ENCODE data around the gene PPP1R12B. TPM values are rescaled to one million over a fixed set of nuclear protein-coding genes. Genes with fewer than 3 reads are reported as not detected.

PPP1R12B gene
- total RNA-seq, 1 experiment from 2014 or later, result 13.1 TPM

DNA sequence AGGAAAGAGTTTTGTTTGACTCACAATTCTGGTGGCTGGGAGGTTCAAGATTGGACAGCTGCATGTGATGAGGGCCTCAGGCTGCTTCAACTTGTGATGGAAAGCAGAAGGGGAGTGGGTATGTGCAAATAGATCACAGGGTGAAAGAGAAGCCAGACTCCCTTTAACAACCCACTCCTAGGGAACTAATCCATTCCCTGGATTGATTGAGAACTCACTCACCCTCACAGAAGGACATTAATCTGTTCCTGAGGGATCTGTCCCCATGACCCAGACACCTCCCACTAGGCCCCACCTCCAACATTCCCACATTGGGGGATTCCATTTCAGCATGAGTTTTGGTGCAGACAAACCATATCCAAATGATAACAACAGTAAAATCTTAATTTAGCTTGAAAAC, 32.3 kb upstream of the PPP1R12B start:
- intact Hi-C loops (cut with micrococcal nuclease; ENCODE audit: unreplicated experiment) (no loop called here), in situ Hi-C loops (cut with HindIII; ENCODE audit: low pct_unique_long_range_greater_than_20kb, low sequenced_read_pairs) (loop anchor here (25.0 kb wide), 1 partner anchor 104 kb away; no protein-coding TSS in a partner anchor)
- DNase-seq (ENCODE audit: low read depth, low spot score), result no peak
- no peak for ATAC-seq
- no peaks in the 10 kb centered on the region for H3K9me3 ChIP-seq (ENCODE audit: control insufficient read depth, insufficient read depth, low read depth, low read length)
- no peaks in the 10 kb centered on the region for H3K36me3 ChIP-seq (ENCODE audit: control insufficient read depth, insufficient read depth, low read length)
- H3K4me3 ChIP-seq (ENCODE audit: low read depth in 2 of 2, low read length in 2 of 2), result no peak overlapping the region
- H3K27me3 ChIP-seq (ENCODE audit: control insufficient read depth, insufficient read depth, low read length), result no peaks in the 10 kb centered on the region
- CTCF ChIA-PET, result interaction anchor here (1.2 to 2.5 kb wide), 3 partner anchors 84 to 127 kb away, joined by 3 to 11 read pairs (median 9); partner anchors contain the start of gene LGR6
- H3K27ac ChIP-seq (ENCODE audit: low read length), result no peak overlapping the region
- H3K4me1 ChIP-seq (ENCODE audit: control insufficient read depth, insufficient read depth, low read length), result no peaks in the 10 kb centered on the region
- TF ChIP-seq, protein P1, sequence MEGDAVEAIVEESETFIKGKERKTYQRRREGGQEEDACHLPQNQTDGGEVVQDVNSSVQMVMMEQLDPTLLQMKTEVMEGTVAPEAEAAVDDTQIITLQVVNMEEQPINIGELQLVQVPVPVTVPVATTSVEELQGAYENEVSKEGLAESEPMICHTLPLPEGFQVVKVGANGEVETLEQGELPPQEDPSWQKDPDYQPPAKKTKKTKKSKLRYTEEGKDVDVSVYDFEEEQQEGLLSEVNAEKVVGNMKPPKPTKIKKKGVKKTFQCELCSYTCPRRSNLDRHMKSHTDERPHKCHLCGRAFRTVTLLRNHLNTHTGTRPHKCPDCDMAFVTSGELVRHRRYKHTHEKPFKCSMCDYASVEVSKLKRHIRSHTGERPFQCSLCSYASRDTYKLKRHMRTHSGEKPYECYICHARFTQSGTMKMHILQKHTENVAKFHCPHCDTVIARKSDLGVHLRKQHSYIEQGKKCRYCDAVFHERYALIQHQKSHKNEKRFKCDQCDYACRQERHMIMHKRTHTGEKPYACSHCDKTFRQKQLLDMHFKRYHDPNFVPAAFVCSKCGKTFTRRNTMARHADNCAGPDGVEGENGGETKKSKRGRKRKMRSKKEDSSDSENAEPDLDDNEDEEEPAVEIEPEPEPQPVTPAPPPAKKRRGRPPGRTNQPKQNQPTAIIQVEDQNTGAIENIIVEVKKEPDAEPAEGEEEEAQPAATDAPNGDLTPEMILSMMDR (IDR thresholded peaks at IDR 0.05), result no peak
- TF ChIP-seq SIN3A (IDR thresholded peaks at IDR 0.05; ENCODE audit: borderline replicate concordance, insufficient read depth, low read depth, low read length) (no peak), POLR2AphosphoS5 (IDR thresholded peaks at IDR 0.05; ENCODE audit: low read depth, low read length) (no peak), TCF7L2 (IDR thresholded peaks at IDR 0.05; ENCODE audit: low read depth, low read length) (no peak)
- TF ChIP-seq, protein P2, sequence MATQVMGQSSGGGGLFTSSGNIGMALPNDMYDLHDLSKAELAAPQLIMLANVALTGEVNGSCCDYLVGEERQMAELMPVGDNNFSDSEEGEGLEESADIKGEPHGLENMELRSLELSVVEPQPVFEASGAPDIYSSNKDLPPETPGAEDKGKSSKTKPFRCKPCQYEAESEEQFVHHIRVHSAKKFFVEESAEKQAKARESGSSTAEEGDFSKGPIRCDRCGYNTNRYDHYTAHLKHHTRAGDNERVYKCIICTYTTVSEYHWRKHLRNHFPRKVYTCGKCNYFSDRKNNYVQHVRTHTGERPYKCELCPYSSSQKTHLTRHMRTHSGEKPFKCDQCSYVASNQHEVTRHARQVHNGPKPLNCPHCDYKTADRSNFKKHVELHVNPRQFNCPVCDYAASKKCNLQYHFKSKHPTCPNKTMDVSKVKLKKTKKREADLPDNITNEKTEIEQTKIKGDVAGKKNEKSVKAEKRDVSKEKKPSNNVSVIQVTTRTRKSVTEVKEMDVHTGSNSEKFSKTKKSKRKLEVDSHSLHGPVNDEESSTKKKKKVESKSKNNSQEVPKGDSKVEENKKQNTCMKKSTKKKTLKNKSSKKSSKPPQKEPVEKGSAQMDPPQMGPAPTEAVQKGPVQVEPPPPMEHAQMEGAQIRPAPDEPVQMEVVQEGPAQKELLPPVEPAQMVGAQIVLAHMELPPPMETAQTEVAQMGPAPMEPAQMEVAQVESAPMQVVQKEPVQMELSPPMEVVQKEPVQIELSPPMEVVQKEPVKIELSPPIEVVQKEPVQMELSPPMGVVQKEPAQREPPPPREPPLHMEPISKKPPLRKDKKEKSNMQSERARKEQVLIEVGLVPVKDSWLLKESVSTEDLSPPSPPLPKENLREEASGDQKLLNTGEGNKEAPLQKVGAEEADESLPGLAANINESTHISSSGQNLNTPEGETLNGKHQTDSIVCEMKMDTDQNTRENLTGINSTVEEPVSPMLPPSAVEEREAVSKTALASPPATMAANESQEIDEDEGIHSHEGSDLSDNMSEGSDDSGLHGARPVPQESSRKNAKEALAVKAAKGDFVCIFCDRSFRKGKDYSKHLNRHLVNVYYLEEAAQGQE (IDR thresholded peaks at IDR 0.05; ENCODE audit: insufficient read depth in 1 of 2, low read depth in 2 of 2, low read length in 1 of 2), result no peak
- no TSS peak for BruUV-seq (replicated peaks)
- POLR2A ChIA-PET, result interaction anchor here (0.6 kb wide), 1 partner anchor 129 kb away, joined by 9 read pairs; no protein-coding TSS in a partner anchor

DNA sequence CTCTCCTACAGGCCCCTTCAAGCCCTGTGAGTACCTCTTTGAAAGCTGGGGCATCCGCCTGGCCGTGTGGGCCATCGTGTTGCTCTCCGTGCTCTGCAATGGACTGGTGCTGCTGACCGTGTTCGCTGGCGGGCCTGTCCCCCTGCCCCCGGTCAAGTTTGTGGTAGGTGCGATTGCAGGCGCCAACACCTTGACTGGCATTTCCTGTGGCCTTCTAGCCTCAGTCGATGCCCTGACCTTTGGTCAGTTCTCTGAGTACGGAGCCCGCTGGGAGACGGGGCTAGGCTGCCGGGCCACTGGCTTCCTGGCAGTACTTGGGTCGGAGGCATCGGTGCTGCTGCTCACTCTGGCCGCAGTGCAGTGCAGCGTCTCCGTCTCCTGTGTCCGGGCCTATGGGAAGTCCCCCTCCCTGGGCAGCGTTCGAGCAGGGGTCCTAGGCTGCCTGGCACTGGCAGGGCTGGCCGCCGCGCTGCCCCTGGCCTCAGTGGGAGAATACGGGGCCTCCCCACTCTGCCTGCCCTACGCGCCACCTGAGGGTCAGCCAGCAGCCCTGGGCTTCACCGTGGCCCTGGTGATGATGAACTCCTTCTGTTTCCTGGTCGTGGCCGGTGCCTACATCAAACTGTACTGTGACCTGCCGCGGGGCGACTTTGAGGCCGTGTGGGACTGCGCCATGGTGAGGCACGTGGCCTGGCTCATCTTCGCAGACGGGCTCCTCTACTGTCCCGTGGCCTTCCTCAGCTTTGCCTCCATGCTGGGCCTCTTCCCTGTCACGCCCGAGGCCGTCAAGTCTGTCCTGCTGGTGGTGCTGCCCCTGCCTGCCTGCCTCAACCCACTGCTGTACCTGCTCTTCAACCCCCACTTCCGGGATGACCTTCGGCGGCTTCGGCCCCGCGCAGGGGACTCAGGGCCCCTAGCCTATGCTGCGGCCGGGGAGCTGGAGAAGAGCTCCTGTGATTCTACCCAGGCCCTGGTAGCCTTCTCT, 30.3 kb upstream of the PPP1R12B start:
- intact Hi-C loops (cut with micrococcal nuclease; ENCODE audit: unreplicated experiment) (no loop called here), in situ Hi-C loops (cut with HindIII; ENCODE audit: low pct_unique_long_range_greater_than_20kb, low sequenced_read_pairs) (loop anchor here (25.0 kb wide), 1 partner anchor 106 kb away; no protein-coding TSS in a partner anchor)
- ATAC-seq (no peak), DNase-seq (ENCODE audit: low read depth, low spot score) (no peak)
- ChIA-PET CTCF (interaction anchor here (0.8 kb wide), 1 partner anchor 130 kb away, joined by 3 read pairs; no protein-coding TSS in a partner anchor), POLR2A (no interaction called here)
- TF ChIP-seq POLR2AphosphoS5 (IDR thresholded peaks at IDR 0.05; ENCODE audit: low read depth, low read length), result no peak
- TF ChIP-seq SIN3A (IDR thresholded peaks at IDR 0.05; ENCODE audit: borderline replicate concordance, insufficient read depth, low read depth, low read length), result no peak
- TF ChIP-seq, protein P2 (IDR thresholded peaks at IDR 0.05; ENCODE audit: insufficient read depth in 1 of 2, low read depth in 2 of 2, low read length in 1 of 2), result no peak
- TF ChIP-seq, protein P1 (IDR thresholded peaks at IDR 0.05), result no peak
- TF ChIP-seq TCF7L2 (IDR thresholded peaks at IDR 0.05; ENCODE audit: low read depth, low read length), result no peak
- H3K4me1 ChIP-seq (ENCODE audit: control insufficient read depth, insufficient read depth, low read length), result no peaks in the 10 kb centered on the region
- no peak overlapping the region for H3K27ac ChIP-seq (ENCODE audit: low read length)
- peaks cover 2% of the 10 kb centered on the region; the same call in 1 of the 2 replicates for H3K27me3 ChIP-seq (ENCODE audit: control insufficient read depth, insufficient read depth, low read length)
- no peak overlapping the region for H3K4me3 ChIP-seq (ENCODE audit: low read depth in 2 of 2, low read length in 2 of 2)
- no peaks in the 10 kb centered on the region for H3K9me3 ChIP-seq (ENCODE audit: control insufficient read depth, insufficient read depth, low read depth, low read length)
- no TSS peak for BruUV-seq (replicated peaks)
- no peaks in the 10 kb centered on the region for H3K36me3 ChIP-seq (ENCODE audit: control insufficient read depth, insufficient read depth, low read length)

Measured in Panc1 (cell line).